HG02571 (cell line): ENCODE results near the gene PAX8.

Experiments
- ATAC-seq: cut with Tn5 transposase; IDR thresholded peaks from one replicate; pipeline ENCODE4 v1.9.1; 2021; ENCODE audit warnings: mild to moderate bottlenecking, moderate library complexity; ENCODE audit not compliant: unreplicated experiment

Gene PAX8

GRCh38 chr2:113187771-113188170, 91.0 kb downstream of the PAX8 start:
- no peak for ATAC-seq

- ATAC-seq = no peak
Observed at GRCh38 chr2:113186433-113186796, 92.3 kb downstream of the PAX8 start.

DNA sequence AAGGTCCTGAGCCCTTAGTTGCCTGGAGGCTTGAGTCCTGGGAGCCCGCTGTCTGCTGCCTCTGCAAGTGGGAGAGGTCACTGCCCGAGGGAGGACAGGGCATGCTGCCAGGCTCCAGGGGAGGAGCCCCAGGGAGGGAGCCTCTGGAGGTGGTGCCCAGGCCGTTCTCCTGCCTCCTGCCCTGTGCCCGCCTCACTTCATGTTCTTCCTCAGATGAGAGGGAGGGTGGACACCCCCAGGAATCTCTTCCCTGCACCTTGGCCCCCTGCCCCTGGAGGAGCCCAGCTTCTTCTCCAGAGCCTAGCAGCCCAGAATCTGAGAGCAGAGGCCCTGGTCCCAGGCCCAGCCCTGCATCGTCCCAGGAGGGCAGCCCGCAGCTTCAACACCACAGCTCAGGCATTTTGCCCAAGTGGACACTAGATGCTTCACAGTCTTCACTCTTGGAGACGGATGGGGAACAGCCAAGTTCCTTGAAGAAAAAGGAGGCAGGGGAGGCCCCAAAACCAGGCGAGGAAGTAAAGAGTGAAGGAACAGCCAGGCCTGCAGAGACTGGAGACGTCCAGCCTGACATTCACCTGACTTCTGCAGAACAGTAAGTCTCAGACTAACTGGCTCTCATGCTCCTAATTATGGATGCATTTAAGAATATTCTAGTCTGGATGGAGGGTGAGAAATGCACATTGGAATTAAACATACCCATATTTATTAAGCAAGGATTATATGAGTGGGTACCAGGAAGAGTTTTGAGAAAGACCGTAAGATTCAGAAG, 92.9 kb downstream of the PAX8 start:
- ATAC-seq = no peak

DNA sequence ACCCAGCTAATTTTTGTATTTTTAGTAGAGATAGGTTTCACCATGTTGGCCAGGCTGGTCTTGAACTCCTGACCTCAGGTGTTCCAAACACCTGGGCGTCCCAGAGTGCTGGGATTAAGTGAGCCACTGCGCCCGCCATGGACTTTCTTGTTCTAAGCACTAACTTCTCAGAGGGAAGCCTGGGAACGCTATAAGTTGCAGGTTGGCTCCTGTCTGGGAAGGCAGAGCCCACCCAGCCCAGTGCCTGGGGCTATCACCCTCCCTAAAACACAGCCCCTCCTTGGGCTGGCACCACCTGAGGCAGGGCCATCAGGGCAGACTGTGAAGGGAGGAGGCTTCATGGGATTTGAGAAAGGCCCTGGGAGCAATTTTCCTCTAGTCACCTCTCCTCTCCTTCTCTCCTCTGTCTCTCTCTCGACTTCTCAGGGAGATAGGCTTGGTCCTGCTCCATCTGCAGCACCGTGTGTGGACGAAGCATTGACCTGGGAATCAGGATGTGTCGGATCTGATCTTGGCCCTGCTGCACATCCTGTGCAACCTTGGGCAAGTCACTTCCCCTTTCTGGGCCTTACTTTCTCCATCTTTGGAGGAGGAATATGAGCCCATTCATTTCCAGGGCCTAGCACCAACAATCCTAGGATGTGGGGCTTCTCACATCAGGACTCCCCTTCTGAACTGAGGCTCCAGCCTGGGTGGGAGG, 94.0 kb downstream of the PAX8 start:
- no peak for ATAC-seq

- no peak for ATAC-seq
Observed at GRCh38 chr2:113183703-113184102, 95.0 kb downstream of the PAX8 start.

GRCh38 chr2:113183264-113183663, 95.5 kb downstream of the PAX8 start:
- ATAC-seq = no peak

- no peak for ATAC-seq
Observed at GRCh38 chr2:113182471-113183260, 96.1 kb downstream of the PAX8 start.

GRCh38 chr2:113181258-113182051, 97.3 kb downstream of the PAX8 start:
- no peak for ATAC-seq

DNA sequence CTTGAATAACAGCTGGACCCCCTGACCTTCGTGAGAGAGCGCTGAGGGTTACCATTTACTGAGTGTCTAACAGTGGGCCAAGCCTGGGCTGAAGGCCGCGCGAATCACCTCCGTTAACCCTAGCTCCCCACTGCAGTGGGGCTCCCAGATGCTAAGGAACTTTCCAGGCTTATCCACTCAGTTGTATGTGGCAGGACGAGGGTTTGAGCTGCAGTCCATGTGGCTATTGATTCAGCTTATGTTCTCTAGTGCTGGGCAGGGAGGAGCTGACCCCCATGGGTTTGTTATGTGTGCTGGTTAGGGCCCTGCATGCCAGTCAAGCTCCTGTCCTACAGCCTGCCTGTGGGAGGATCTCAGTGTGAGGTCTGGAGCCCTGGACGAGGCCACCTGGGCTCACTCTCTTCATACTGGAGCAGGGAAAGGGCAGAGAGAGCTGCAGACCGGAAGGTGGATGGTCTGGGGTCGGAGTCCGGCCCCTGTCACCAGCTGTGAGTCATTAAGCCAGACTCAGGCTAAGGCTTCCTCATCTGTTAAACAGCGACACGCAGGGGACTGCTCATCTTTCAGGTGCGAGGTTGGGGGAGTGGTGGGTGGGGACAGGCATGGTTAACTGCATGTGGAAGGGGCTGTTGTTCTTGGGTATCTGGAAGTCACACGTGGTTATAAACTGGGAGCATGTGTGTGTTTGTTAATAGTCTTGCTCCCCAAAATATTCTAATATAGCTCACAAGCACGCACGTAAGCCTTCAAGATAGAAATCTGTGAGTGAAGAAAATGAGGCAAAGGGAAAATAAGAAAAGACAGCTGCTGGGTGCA, 98.4 kb downstream of the PAX8 start:
- ATAC-seq = no peak

- no peak for ATAC-seq
Observed at GRCh38 chr2:113179446-113180045, 99.2 kb downstream of the PAX8 start.

DNA sequence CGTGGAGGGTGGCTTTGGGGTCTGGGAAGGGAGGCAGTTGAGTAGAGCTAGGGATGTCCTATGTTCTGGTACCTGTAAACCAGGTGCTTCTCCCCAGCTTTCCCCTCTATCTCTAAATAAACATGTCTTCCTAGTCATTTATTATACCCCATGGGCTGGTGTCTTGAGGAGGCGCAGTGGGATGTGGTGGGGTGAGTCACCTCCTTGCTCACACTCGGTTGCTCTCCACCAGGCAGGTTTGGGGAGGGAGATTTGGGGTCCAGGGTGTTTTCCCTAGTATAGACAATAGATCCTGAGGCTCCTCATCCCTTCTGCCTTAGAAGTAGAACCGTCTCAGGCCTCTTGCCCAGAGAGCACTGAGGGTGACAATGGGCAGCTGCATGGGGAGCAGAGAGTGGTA, 99.8 kb downstream of the PAX8 start:
- ATAC-seq = no peak

DNA sequence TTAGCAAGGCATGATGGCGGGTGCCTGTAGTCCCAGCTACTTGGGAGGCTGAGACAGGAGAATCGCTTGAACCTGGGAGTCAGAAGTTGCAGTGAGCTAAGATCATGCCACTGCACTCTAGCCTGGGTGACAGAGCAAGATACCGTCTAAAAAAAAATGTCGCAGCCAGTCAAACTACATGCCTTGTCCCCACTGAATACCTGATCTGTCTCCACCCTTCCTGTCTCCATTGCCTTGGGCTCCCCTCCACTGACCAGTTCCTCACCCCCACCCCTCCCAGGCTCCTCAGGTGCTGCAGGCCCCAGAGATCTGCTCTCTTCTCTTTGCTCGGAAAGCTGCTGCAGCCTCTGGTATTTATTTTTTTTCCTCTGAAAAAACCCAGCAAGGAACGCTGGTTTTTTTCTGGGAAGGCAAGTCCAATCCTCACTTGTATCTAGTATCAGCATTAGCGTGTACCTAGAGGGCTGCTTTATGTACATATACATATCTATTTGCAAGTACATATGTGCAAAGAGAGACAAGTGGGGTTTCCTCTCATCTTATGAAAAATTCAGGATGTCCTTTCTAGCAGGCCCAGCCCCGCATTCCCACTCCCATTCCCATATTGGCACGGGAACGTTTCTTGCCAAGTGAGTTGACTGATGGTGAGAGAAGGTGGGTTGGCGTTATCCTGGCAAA, 100.5 kb downstream of the PAX8 start:
- no peak for ATAC-seq

DNA sequence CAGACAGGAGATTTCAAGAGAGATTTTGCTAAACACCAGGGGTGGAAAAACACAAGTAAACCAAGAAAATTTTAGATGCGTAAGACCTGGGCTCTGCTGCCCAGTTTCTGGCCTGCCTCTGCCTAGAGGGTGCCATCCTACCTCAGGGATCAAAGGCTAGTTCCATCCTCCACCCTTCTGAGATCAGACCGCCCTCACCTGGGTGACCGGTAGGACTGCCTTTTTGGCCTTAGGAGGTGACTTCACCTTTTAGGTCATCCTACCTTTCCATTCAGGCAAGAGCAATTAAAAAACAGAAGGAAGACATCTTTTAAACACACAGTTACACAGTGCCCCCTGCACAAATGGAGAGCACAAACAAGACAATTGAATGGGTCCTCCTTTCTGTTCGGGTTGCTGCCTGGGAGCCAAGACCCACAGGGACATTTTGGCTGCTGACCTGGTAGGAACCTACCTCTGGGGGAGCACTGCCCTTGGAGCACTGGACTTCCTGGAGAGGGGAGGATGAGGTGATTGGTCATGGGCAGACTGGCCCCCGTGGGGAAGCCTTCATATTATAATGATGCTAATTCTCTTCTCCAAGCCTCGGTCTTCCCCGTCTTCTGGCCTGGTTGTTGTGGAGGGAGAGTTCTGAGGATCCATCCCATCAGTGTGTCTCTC, 101.9 kb downstream of the PAX8 start:
- no peak for ATAC-seq

DNA sequence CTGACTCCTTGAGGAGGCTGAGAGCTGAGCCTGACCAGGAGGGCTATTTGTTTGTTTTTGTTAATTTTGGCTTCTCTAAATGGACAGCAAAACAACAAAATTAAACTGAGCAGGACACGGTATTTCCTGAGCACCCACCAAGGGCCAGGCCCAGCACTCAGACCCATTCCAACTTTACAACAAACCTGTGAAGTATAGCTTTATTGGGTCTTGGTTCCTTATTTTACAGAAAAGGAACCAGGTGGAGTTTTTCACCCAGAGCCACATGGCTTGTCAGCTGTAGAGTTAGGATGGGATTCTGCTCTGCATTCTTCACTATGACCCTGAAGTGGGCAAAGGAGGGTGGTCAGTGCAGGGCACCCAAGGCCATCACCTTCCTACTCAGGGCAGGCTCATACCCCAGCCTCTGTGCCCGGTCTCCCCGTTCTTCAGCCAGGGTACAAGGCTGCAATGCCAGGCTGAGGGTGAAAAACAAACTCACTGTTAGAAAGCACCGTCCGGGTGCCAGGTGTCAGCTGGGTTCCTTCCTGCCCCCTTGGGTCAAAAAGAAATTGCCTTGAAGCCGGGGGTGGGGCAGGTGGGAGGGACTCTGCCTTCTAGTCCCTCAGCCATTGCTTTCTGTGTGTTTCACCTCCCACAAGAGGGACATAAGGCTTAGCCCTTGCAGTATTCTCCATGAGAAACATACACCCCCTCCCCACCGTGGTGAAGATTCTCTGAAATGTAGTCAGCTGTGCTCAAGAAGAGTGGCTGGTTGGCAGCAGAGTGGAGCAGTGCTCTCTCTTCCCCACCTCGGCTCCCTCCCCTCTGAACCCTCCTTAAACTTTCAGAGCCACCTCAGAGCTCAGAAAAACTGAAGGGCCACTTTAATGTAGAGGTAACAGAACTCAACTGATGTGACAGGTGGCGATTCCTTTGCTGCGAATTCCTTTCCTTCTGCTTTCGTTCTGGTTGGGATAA, 102.7 kb downstream of the PAX8 start:
- ATAC-seq = no peak

DNA sequence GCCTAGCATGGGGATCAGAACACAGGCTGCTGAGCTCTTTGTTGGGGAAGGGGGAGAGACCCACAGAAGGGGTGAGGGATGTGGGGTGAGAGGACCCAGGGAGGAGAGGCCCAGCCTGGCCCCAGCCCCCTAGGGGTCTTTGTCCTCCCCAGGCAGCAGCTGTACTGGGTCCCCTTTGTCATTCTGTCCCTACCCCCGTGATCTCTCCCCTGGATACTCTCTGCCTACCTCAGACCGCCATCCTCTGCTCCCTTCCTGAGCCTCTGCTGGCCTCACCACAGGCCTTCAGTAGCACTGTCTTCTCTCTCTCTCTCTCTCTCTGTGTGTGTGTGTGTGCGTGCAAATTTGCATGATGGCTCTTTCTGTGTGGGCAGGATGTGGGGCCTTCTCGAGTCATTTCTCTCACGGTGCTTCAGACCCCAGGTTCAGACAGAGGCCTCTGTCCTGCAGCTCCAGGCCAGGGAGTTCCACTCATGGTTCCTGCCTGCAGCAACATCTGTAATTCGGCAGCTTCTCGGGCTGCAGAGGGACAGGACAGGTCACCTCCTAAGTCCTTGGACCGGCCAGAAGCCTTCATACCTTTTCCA, 103.6 kb downstream of the PAX8 start:
- peak; percentile 70 for ATAC-seq

GRCh38 chr2:113174376-113174750, 104.4 kb downstream of the PAX8 start:
- no peak for ATAC-seq
